ENCODE data around the gene LYZL1. TPM values are rescaled to one million over a fixed set of nuclear protein-coding genes. Genes with fewer than 3 reads are reported as not detected.

Gene LYZL1
- total and polyA plus RNA-seq, 7 donors = not detected

GRCh38 chr10:29326299-29326698 lies 37.4 kb downstream of the LYZL1 start:
- no peaks in the 10 kb centered on the region for H3K36me3 ChIP-seq
- intact Hi-C loops (cut with DNase I) = no loop called here
- peaks cover 0 to 54% (median 38%) of the 10 kb centered on the region in 4 donors for H3K4me1 ChIP-seq
- WGBS, 2 donors = 90 to 91% methylated on average over 2 of the region's 2 CpGs
- TF ChIP-seq POLR2A (IDR thresholded peaks at IDR 0.05) = no peak
- no peak for TF ChIP-seq POLR2AphosphoS5 (IDR thresholded peaks at IDR 0.05)
- TF ChIP-seq, protein P1, sequence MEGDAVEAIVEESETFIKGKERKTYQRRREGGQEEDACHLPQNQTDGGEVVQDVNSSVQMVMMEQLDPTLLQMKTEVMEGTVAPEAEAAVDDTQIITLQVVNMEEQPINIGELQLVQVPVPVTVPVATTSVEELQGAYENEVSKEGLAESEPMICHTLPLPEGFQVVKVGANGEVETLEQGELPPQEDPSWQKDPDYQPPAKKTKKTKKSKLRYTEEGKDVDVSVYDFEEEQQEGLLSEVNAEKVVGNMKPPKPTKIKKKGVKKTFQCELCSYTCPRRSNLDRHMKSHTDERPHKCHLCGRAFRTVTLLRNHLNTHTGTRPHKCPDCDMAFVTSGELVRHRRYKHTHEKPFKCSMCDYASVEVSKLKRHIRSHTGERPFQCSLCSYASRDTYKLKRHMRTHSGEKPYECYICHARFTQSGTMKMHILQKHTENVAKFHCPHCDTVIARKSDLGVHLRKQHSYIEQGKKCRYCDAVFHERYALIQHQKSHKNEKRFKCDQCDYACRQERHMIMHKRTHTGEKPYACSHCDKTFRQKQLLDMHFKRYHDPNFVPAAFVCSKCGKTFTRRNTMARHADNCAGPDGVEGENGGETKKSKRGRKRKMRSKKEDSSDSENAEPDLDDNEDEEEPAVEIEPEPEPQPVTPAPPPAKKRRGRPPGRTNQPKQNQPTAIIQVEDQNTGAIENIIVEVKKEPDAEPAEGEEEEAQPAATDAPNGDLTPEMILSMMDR (IDR thresholded peaks at IDR 0.05) = no peak
- no peak for TF ChIP-seq EP300 (IDR thresholded peaks at IDR 0.05)
- DNase-seq = no peak
- H3K9me3 ChIP-seq = no peaks in the 10 kb centered on the region
- no peak overlapping the region for H3K27ac ChIP-seq
- H3K27me3 ChIP-seq = no peaks in the 10 kb centered on the region
- H3K4me3 ChIP-seq = no peak overlapping the region

- H3K4me1 ChIP-seq = peaks cover 0 to 50% (median 34%) of the 10 kb centered on the region in 4 donors
- TF ChIP-seq EP300 (IDR thresholded peaks at IDR 0.05) (no peak), POLR2A (IDR thresholded peaks at IDR 0.05) (no peak), POLR2AphosphoS5 (IDR thresholded peaks at IDR 0.05) (no peak)
- TF ChIP-seq, protein P1 (IDR thresholded peaks at IDR 0.05) = no peak
- H3K36me3 ChIP-seq = no peaks in the 10 kb centered on the region
- no peaks in the 10 kb centered on the region for H3K9me3 ChIP-seq
- no peak for DNase-seq
- H3K4me3 ChIP-seq = no peak overlapping the region
- WGBS, 2 donors = 55 to 78% methylated on average over 10 of the region's 10 CpGs
- H3K27me3 ChIP-seq = no peaks in the 10 kb centered on the region
- intact Hi-C loops (cut with DNase I) = no loop called here
- H3K27ac ChIP-seq = no peak overlapping the region
Measured at GRCh38 chr10:29326886-29327745, 38.2 kb downstream of the LYZL1 start.

- H3K9me3 ChIP-seq = no peaks in the 10 kb centered on the region
- TF ChIP-seq EP300 (IDR thresholded peaks at IDR 0.05) = no peak
- no peak for TF ChIP-seq POLR2AphosphoS5 (IDR thresholded peaks at IDR 0.05)
- TF ChIP-seq POLR2A (IDR thresholded peaks at IDR 0.05) = no peak
- TF ChIP-seq, protein P1 (IDR thresholded peaks at IDR 0.05) = no peak
- H3K27ac ChIP-seq = no peak overlapping the region
- H3K4me1 ChIP-seq = peaks cover 0 to 44% (median 28%) of the 10 kb centered on the region in 4 donors
- no peaks in the 10 kb centered on the region for H3K27me3 ChIP-seq
- 90% methylated on average over 6 of the region's 6 CpGs for WGBS, 2 donors
- intact Hi-C loops (cut with DNase I) = no loop called here
- DNase-seq = no peak
- no peak overlapping the region for H3K4me3 ChIP-seq
- no peaks in the 10 kb centered on the region for H3K36me3 ChIP-seq
Measured at GRCh38 chr10:29327746-29328102, 38.9 kb downstream of the LYZL1 start.

DNA sequence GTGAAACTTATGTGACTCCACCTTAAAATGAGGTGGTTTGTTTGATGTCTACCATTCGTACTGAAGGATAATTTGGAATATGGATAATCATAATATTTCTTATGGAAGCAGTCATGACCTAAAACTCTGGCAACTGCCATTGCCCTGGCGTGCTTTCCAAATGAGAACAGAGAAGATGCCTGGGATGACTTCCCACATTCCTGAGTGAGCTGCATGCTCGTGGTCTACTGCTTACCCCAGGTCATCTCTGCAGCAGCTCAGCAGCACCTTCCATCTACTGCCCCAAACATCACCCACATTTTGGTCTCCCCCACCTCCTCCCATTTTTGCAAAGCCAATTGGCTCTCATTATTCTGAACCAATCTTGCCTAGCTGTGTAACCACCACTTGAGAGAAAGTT lies 40.1 kb downstream of the LYZL1 start:
- H3K4me1 ChIP-seq = peaks cover 0 to 32% (median 19%) of the 10 kb centered on the region in 4 donors
- no peaks in the 10 kb centered on the region for H3K36me3 ChIP-seq
- peak overlapping the region in 3 of 4 donors; percentile 36 to 73 (median 51) for H3K27ac ChIP-seq
- intact Hi-C loops (cut with DNase I) = no loop called here
- peak; percentile 79 for DNase-seq
- TF ChIP-seq POLR2A (IDR thresholded peaks at IDR 0.05) (no peak), EP300 (IDR thresholded peaks at IDR 0.05) (no peak), POLR2AphosphoS5 (IDR thresholded peaks at IDR 0.05) (no peak)
- TF ChIP-seq, protein P1 (IDR thresholded peaks at IDR 0.05) = no peak
- no peaks in the 10 kb centered on the region for H3K27me3 ChIP-seq
- H3K4me3 ChIP-seq = no peak overlapping the region
- 61 to 72% methylated on average over 3 of the region's 3 CpGs for WGBS, 2 donors
- no peaks in the 10 kb centered on the region for H3K9me3 ChIP-seq
